OCI-LY7 (cell line): ENCODE data around the gene RUFY3.

Experiments used
- EZH2phosphoT487 ChIP-seq: fragments of 200-600 bp; sonication (generic); IDR thresholded peaks from 2 replicates; pipeline ENCODE4 v1.6.1; 2018; ENCODE audit warnings: low read depth, borderline replicate concordance, mild to moderate bottlenecking, mixed run types, antibody characterized with exemption, low read length, moderate library complexity, mixed read lengths
- TF ChIP-seq, protein P1 (sequence below): fragments of 200-600 bp; sonication (generic); conservative IDR thresholded peaks from 2 replicates; pipeline ENCODE4 v1.5.1; 2014; ENCODE audit warnings: mild to moderate bottlenecking, antibody characterized with exemption, low read length, moderate library complexity, mixed read lengths

DNA sequence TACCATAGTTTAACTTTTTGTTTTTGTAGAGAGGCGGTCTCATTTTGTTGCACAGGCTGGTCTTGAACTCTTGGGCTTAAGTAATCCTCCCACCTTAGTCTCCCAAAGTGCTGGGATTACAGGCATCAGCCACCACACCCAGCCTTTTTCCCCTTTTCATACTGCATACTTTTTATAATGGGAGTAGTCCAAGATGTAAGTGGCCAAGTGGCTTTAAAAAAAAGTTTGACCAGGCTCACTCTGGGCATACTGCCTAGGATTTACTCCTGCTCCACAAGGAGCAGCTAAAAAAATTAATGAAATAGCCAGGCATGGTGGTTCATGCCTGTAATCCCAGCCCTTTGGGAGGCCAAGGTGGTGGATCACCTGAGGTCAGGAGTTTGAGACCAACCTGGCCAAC lies 111.9 kb downstream of the RUFY3 start:
- TF ChIP-seq, protein P1, sequence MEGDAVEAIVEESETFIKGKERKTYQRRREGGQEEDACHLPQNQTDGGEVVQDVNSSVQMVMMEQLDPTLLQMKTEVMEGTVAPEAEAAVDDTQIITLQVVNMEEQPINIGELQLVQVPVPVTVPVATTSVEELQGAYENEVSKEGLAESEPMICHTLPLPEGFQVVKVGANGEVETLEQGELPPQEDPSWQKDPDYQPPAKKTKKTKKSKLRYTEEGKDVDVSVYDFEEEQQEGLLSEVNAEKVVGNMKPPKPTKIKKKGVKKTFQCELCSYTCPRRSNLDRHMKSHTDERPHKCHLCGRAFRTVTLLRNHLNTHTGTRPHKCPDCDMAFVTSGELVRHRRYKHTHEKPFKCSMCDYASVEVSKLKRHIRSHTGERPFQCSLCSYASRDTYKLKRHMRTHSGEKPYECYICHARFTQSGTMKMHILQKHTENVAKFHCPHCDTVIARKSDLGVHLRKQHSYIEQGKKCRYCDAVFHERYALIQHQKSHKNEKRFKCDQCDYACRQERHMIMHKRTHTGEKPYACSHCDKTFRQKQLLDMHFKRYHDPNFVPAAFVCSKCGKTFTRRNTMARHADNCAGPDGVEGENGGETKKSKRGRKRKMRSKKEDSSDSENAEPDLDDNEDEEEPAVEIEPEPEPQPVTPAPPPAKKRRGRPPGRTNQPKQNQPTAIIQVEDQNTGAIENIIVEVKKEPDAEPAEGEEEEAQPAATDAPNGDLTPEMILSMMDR: no peak
- TF ChIP-seq EZH2phosphoT487: no peak
